HEK293T (cell line): ENCODE measurements around the gene HES2.
"Not testable (repeated sequence)": the region's sequence is repeated elsewhere in the genome, so short reads cannot be mapped to it uniquely, and the experiment has no call there.

Source experiments
- CTCF ChIA-PET: fragments of 350-600 bp; formaldehyde crosslinking; extraction: SDS; loops from one replicate; lab custom pipeline; 2021; ENCODE audit warnings: antibody characterized with exemption, inconsistent platforms; lab: Yijun Ruan, JAX
- POLR2A ChIA-PET: fragments of 350-600 bp; formaldehyde crosslinking; extraction: SDS; loops from one replicate; lab custom pipeline; 2020; ENCODE audit warnings: antibody characterized with exemption, inconsistent platforms; lab: Yijun Ruan, JAX
- DNase-seq: peaks from one replicate; pipeline ENCODE4 v3.0.0; 2012; ENCODE audit warnings: mixed read lengths; ENCODE audit errors: extremely low spot score
- ARNT ChIP-seq: fragments of 450-650 bp; IDR thresholded peaks from 2 replicates; pipeline ENCODE4 v1.6.1; 2017; ENCODE audit warnings: mild to moderate bottlenecking
- BHLHE40 ChIP-seq: fragments of 450-650 bp; IDR thresholded peaks from 2 replicates; pipeline ENCODE4 v1.6.1; 2016; ENCODE audit warnings: mild to moderate bottlenecking, moderate library complexity, borderline replicate concordance
- CTBP1 ChIP-seq: fragments of 450-650 bp; IDR thresholded peaks from 2 replicates; pipeline ENCODE4 v1.6.1; 2016; ENCODE audit warnings: borderline replicate concordance
- ELF4 ChIP-seq: fragments of 450-650 bp; IDR thresholded peaks from 2 replicates; pipeline ENCODE4 v1.6.1; 2017; ENCODE audit warnings: antibody characterized with exemption
- FOXA1 ChIP-seq: fragments of 450-650 bp; IDR thresholded peaks from 2 replicates; pipeline ENCODE4 v1.6.1; 2016; ENCODE audit warnings: mild to moderate bottlenecking
- FOXK2 ChIP-seq: fragments of 450-650 bp; IDR thresholded peaks from 2 replicates; pipeline ENCODE4 v1.6.1; 2016; ENCODE audit warnings: mild to moderate bottlenecking
- FOXM1 ChIP-seq: fragments of 450-650 bp; IDR thresholded peaks from 2 replicates; pipeline ENCODE4 v1.6.1; 2017; ENCODE audit warnings: mild to moderate bottlenecking, borderline replicate concordance
- HDGF ChIP-seq: fragments of 450-650 bp; IDR thresholded peaks from 2 replicates; pipeline ENCODE4 v1.6.1; 2017; ENCODE audit warnings: antibody characterized with exemption, borderline replicate concordance
- L3MBTL2 ChIP-seq: fragments of 450-650 bp; conservative IDR thresholded peaks from 2 replicates; pipeline ENCODE4 v1.6.1; 2016; ENCODE audit warnings: mild to moderate bottlenecking
- LEF1 ChIP-seq: fragments of 450-650 bp; IDR thresholded peaks from 2 replicates; pipeline ENCODE4 v1.6.1; 2017; ENCODE audit warnings: mild to moderate bottlenecking, borderline replicate concordance
- NFRKB ChIP-seq: fragments of 450-650 bp; IDR thresholded peaks from 2 replicates; pipeline ENCODE4 v1.6.1; 2016; ENCODE audit warnings: mild to moderate bottlenecking, moderate library complexity
- SP1 ChIP-seq: fragments of 450-650 bp; IDR thresholded peaks from 2 replicates; pipeline ENCODE4 v1.6.1; 2017
- SUZ12 ChIP-seq: fragments of 450-650 bp; IDR thresholded peaks from 2 replicates; pipeline ENCODE4 v1.6.1; 2016; ENCODE audit warnings: mild to moderate bottlenecking
- TARDBP ChIP-seq: fragments of 450-650 bp; IDR thresholded peaks from 2 replicates; pipeline ENCODE4 v1.6.1; 2016
- ZNF384 ChIP-seq: fragments of 450-650 bp; IDR thresholded peaks from 2 replicates; pipeline ENCODE4 v1.6.1; 2016
- TF ChIP-seq, protein P1 (sequence below): fragments of 450-650 bp; IDR thresholded peaks from 2 replicates; pipeline ENCODE4 v1.6.1; 2016

Gene HES2

DNA sequence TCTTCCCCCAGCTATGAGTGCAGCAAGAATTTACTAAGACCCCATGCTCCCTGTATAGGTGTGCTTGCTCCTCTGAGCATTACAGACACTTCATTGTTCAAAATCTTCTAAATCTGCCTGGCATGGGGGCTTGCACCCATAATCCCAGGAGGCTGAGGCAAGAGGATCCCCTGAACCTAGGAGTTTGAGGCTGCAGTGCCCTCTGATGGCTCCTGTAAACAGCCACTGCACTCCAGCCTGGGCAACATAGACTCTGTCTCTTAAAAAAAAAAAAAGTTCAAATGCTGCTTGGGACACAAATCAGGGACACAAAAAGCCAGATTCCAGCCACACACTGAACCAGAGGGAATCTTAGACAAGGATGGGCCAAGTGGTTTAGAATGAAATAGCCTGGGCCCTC lies 22.7 kb downstream of the HES2 start:
- ChIA-PET POLR2A (no interaction called here), CTCF (interaction anchor here (0.6 to 1.3 kb wide), 3 partner anchors 22 to 43 kb away, joined by 3 to 4 read pairs (median 3); no protein-coding TSS in a partner anchor)
- DNase-seq: no peak
- no peak for TF ChIP-seq ZNF384
- no peak for TF ChIP-seq ELF4
- no peak for TF ChIP-seq BHLHE40
- TF ChIP-seq FOXM1: no peak
- TF ChIP-seq L3MBTL2: no peak
- no peak for TF ChIP-seq FOXA1

DNA sequence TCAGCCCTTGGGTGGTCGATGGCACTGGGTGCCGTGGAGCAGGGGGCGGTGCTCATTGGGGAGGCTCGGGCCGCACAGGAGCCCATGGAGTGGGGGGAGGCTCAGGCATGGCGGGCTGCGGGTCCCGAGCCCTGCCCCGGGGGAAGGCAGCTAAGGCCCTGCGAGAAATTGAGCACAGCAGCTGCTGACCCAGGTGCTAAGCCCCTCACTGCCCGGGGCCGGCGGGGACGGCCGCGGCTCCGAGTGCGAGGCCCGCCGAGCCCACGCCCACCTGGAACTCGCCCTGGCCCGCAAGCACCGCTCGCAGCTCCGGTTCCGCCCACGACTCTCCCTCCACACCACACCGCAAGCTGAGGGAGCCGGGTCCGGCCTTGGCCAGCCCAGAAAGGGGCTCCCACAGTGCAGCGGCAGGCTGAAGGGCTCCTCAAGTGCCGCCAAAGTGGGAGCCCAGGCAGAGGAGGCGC lies 23.9 kb downstream of the HES2 start:
- CTCF ChIA-PET: interaction anchor here (1.3 kb wide), 1 partner anchor 42 kb away, joined by 3 read pairs; no protein-coding TSS in a partner anchor
- DNase-seq, POLR2A ChIA-PET: not testable (repeated sequence)

- POLR2A ChIA-PET, DNase-seq: not testable (repeated sequence)
- CTCF ChIA-PET: interaction anchor here (0.8 to 2.0 kb wide), 4 partner anchors 22 to 43 kb away, joined by 3 to 8 read pairs (median 3); no protein-coding TSS in a partner anchor
Observed at GRCh38 chr1:6395130-6395529, 24.6 kb downstream of the HES2 start.

GRCh38 chr1:6393400-6394187 lies 26.1 kb downstream of the HES2 start, which contains the start of gene ACOT7:
Gene ACOT7, minus strand, starts transcription at chr1:6393767. Its CDS starts 368 bp downstream, at chr1:6393399.
- ChIA-PET POLR2A (interaction anchor here (0.6 to 3.8 kb wide), 9 partner anchors 9 to 44 kb away, joined by 3 to 20 read pairs (median 4); no protein-coding TSS in a partner anchor), CTCF (interaction anchor here (0.9 to 2.0 kb wide), 3 partner anchors 11 to 36 kb away, joined by 3 to 8 read pairs (median 5); no protein-coding TSS in a partner anchor)

DNA sequence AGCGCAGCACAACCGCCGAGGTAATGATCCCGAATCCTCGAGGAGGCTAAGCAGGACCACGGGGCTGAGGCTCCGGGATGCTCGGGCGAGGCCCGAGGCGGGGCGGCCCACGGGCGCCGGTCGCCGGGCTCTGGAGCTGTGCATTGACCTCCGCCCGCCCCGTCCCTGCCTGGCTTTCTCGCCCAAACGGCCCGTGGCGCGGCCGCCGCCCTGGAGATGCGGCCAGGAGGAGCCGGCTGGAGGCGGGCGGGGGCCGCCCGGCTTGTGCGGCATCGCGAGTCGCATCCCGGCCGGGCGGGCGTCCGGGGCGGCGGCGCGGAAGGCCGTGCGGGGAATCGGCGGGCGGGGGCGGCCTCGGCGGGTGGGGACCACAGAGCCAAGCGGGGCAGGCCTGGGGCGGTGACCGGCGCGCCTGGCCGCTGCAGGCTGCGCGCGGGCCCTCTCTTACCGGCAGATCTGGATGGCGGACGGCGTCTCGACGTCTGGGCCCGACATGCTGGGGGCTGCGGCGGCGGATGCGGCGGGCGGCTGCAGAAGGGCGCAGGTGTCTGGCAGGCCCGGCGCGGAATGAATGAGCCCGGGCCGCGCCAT lies 26.8 kb downstream of the HES2 start:
- ChIA-PET POLR2A (interaction anchor here (0.6 to 3.8 kb wide), 6 partner anchors 8 to 33 kb away, joined by 3 to 20 read pairs (median 4); no protein-coding TSS in a partner anchor), CTCF (interaction anchor here (1.0 to 1.5 kb wide), 4 partner anchors 12 to 48 kb away, joined by 3 to 5 read pairs (median 4); no protein-coding TSS in a partner anchor)
- DNase-seq: peak; percentile 49
- TF ChIP-seq SUZ12: no peak
- TF ChIP-seq FOXM1: no peak
- TF ChIP-seq ZNF384: no peak
- TF ChIP-seq NFRKB: no peak
- no peak for TF ChIP-seq TARDBP
- no peak for TF ChIP-seq ELF4
- TF ChIP-seq LEF1: no peak
- TF ChIP-seq CTBP1: no peak
- no peak for TF ChIP-seq SP1

More at GRCh38 chr1:6393400-6394187, 26.1 kb downstream of the HES2 start, which contains the start of gene ACOT7:
- peak; percentile 92 for DNase-seq
- TF ChIP-seq SUZ12 (no peak), FOXK2 (no peak), FOXA1 (no peak), L3MBTL2 (peak; percentile 81), CTBP1 (no peak)

DNA sequence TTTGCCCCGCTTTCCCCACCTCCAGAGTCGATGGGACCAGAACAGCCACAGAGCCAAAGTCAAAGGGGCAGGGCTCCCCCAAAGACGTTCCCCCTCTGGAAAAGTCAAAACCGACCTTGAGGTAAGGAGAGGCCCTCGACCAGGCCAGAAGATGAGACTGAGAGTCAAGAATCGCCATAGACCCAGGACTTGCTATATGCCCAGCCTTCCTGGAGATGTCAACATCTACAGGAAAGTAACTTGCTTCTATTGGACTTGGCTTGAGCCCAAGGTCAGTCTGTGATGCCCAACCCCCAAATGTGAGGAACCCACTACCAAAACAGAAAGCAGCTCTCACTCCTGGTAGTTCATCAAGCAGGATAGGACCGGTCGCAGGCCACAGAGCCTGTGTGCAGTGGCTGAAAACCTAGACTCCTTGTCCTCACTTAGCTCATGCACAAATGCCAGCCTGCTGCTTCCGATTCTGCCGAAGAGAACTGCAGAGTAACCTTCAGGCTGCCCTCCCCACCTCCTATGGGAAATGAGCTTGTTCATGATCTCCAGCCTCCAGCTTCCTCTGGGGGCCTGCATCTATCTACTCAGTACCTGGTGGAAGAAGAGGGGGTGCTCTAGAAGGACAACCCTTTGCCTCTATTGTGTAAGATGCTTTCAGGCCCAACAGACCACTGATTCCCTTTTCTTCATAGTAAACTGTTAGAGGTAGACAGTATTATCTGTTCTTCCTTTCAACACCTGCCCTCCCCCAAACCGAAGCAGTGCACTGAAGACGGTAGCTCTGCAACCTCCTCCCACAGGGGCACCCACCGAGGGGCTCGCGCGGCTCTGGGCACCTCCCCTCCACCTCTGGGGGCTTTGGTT lies 27.5 kb downstream of the HES2 start:
- no peak for DNase-seq
- CTCF ChIA-PET: interaction anchor here (0.7 to 1.8 kb wide), 6 partner anchors 10 to 187 kb away, joined by 3 to 5 read pairs (median 4); no protein-coding TSS in a partner anchor
- POLR2A ChIA-PET: interaction anchor here (1.1 to 3.8 kb wide), 4 partner anchors 13 to 30 kb away, joined by 4 to 20 read pairs (median 8); no protein-coding TSS in a partner anchor
- TF ChIP-seq FOXM1: no peak

- POLR2A ChIA-PET: no interaction called here
- no peak for TF ChIP-seq LEF1
- TF ChIP-seq ZNF384: no peak
- TF ChIP-seq SP1: no peak
- TF ChIP-seq CTBP1: no peak
- TF ChIP-seq, protein P1, sequence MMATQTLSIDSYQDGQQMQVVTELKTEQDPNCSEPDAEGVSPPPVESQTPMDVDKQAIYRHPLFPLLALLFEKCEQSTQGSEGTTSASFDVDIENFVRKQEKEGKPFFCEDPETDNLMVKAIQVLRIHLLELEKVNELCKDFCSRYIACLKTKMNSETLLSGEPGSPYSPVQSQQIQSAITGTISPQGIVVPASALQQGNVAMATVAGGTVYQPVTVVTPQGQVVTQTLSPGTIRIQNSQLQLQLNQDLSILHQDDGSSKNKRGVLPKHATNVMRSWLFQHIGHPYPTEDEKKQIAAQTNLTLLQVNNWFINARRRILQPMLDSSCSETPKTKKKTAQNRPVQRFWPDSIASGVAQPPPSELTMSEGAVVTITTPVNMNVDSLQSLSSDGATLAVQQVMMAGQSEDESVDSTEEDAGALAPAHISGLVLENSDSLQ: no peak
- TF ChIP-seq L3MBTL2: no peak
- TF ChIP-seq FOXA1: no peak
- no peak for TF ChIP-seq ELF4
- no peak for TF ChIP-seq FOXM1
- no peak for TF ChIP-seq ARNT
- TF ChIP-seq TARDBP: no peak
- TF ChIP-seq NFRKB: no peak
- TF ChIP-seq SUZ12: no peak
- no peak for TF ChIP-seq FOXK2
- no peak for TF ChIP-seq BHLHE40
- no peak for TF ChIP-seq HDGF
- CTCF ChIA-PET: interaction anchor here (1.0 kb wide), 1 partner anchor 152 kb away, joined by 3 read pairs; no protein-coding TSS in a partner anchor
- no peak for DNase-seq
Observed at GRCh38 chr1:6389971-6390370, 29.7 kb downstream of the HES2 start.
